Hepatocyte (in vitro differentiated cells): ENCODE measurements around the gene TUT1.
"Not testable (repeated sequence)": the region's sequence is repeated elsewhere in the genome, so short reads cannot be mapped to it uniquely, and the experiment has no call there.

Source experiments
- EZH2 ChIP-seq: fragments of 200-600 bp; sonication (generic); IDR thresholded peaks from 2 replicates; pipeline ENCODE4 v1.6.1; 2016; ENCODE audit warnings: antibody characterized with exemption, mild to moderate bottlenecking, borderline replicate concordance
- TF ChIP-seq, protein P1 (sequence below): fragments of 200-600 bp; sonication (generic); IDR thresholded peaks from 2 replicates; pipeline ENCODE4 v1.5.1; 2016; ENCODE audit warnings: antibody characterized with exemption, mild to moderate bottlenecking; ENCODE audit not compliant: poor library complexity

- TF ChIP-seq, protein P1, sequence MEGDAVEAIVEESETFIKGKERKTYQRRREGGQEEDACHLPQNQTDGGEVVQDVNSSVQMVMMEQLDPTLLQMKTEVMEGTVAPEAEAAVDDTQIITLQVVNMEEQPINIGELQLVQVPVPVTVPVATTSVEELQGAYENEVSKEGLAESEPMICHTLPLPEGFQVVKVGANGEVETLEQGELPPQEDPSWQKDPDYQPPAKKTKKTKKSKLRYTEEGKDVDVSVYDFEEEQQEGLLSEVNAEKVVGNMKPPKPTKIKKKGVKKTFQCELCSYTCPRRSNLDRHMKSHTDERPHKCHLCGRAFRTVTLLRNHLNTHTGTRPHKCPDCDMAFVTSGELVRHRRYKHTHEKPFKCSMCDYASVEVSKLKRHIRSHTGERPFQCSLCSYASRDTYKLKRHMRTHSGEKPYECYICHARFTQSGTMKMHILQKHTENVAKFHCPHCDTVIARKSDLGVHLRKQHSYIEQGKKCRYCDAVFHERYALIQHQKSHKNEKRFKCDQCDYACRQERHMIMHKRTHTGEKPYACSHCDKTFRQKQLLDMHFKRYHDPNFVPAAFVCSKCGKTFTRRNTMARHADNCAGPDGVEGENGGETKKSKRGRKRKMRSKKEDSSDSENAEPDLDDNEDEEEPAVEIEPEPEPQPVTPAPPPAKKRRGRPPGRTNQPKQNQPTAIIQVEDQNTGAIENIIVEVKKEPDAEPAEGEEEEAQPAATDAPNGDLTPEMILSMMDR: not testable (repeated sequence)
- not testable (repeated sequence) for TF ChIP-seq EZH2
These were observed 6.0 kb downstream of the TUT1 start for GRCh38 chr11:62585356-62585755.
